Measurements from ENCODE around the gene UBAP1.
"Not testable (repeated sequence)": the region's sequence is repeated elsewhere in the genome, so short reads cannot be mapped to it uniquely, and the experiment has no call there.

Gene UBAP1

DNA sequence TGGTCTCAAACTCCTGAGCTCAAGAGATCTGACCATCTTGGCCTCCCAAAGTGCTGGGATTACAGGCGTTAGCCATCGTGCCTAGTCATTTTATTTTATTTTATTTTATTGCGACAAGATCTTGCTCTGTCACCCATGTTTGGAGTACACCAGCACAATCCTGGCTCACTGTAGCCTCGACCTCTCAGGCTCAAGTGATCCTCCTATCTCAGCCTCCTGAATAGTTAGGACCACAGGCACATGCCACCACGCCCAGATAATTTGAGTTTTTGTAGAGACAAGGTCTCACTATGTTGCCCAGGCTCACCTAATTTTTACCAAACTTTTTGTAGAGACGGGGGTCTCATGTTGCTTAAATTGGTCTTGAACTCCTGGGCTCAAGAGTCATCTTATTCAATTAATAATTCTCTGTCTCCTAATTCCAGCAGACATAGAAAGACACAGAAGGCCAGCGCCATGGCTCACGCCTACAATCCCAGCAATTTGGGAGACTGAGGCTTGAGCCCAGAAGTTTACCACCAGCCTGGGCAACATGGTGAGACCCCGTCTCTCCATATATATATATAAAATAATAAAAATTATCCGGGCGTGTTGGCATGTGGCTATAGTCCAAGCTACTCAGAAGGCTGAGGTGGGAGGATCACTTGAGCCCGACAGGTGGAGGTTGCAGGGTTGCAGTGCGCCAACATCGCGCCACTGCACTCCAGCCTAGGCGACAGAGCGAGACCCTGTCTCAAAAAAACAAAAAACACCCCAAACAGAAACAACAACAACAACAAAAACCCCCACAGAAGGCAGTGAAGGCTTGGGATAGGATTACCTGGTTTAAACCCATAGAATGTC is 1.0 kb upstream of the UBAP1 start:
- peak overlapping the region; percentile 90 for H3K27ac ChIP-seq (ENCODE audit: insufficient read depth, low read length, poor library complexity, severe bottlenecking)

DNA sequence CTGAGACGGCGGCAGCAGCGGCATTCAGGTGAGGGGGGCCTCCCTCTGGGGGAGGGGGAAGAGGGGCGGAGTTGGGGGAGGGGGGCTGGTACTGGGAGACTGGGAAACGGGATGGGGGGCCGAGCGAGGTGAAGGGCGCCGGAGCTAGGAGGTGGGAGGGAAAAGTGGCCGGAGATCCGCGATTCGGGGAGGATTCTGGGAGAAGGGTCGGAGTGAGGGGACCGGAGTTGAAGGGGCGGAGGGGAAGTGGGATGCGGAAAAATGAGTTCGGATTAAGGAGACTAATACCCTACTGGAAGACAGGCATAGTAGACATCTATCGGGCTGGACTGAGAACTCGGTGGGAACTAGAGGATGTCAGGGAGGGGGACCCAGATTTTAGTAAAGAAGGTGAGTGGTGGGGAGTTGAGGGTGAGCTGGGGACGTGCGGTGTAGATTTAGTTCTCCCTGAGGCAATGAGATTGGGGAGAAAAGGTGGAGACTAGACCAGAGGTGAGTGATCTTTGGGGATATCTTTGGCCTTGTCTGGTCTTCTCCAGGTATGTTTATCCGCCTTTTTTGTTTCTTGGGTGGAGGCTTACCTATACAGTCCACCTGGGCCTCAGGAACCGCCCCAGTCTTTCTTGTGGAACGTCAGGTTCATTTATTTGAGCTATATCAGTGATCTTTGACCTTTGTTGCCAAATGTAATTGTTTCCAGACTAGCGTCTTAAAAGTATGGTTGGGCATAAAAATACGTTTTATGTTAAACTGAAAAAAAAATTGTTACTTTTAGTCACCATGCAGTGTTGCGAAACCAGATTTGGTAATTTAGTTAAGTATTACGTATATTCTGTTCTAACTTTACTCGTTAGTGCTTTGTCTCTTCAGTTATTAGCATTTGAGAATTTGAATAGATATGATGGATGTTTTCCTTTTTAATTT is 632 bp downstream of the UBAP1 start:
- DNase-seq: no peak
- peak overlapping the region; percentile 90 for H3K27ac ChIP-seq (ENCODE audit: insufficient read depth, low read length, poor library complexity, severe bottlenecking)
- H3K9me3 ChIP-seq (ENCODE audit: control insufficient read depth, low read length): no peaks in the 10 kb centered on the region
- H3K36me3 ChIP-seq (ENCODE audit: control insufficient read depth, insufficient read depth, low read length): peaks cover 4% of the 10 kb centered on the region
- H3K27me3 ChIP-seq (replicated peaks; ENCODE audit: control insufficient read depth, insufficient read depth, low read length, poor library complexity, severe bottlenecking): no peaks in the 10 kb centered on the region
- H3K4me3 ChIP-seq (ENCODE audit: insufficient read depth, low read depth, low read length, poor library complexity, severe bottlenecking): peak overlapping the region; percentile 92
- H3K4me1 ChIP-seq (ENCODE audit: control insufficient read depth, insufficient read depth, low read length, poor library complexity, severe bottlenecking): peaks cover 4% of the 10 kb centered on the region

More for the DNA sequence above, 1.0 kb upstream of the UBAP1 start:
- no peak for DNase-seq
- H3K36me3 ChIP-seq (ENCODE audit: control insufficient read depth, insufficient read depth, low read length): no peaks in the 10 kb centered on the region
- H3K4me3 ChIP-seq (ENCODE audit: insufficient read depth, low read depth, low read length, poor library complexity, severe bottlenecking): peak overlapping the region; percentile 92
- H3K9me3 ChIP-seq (ENCODE audit: control insufficient read depth, low read length): no peaks in the 10 kb centered on the region
- no peaks in the 10 kb centered on the region for H3K27me3 ChIP-seq (replicated peaks; ENCODE audit: control insufficient read depth, insufficient read depth, low read length, poor library complexity, severe bottlenecking)
- H3K4me1 ChIP-seq (ENCODE audit: control insufficient read depth, insufficient read depth, low read length, poor library complexity, severe bottlenecking): peaks cover 4% of the 10 kb centered on the region

DNA sequence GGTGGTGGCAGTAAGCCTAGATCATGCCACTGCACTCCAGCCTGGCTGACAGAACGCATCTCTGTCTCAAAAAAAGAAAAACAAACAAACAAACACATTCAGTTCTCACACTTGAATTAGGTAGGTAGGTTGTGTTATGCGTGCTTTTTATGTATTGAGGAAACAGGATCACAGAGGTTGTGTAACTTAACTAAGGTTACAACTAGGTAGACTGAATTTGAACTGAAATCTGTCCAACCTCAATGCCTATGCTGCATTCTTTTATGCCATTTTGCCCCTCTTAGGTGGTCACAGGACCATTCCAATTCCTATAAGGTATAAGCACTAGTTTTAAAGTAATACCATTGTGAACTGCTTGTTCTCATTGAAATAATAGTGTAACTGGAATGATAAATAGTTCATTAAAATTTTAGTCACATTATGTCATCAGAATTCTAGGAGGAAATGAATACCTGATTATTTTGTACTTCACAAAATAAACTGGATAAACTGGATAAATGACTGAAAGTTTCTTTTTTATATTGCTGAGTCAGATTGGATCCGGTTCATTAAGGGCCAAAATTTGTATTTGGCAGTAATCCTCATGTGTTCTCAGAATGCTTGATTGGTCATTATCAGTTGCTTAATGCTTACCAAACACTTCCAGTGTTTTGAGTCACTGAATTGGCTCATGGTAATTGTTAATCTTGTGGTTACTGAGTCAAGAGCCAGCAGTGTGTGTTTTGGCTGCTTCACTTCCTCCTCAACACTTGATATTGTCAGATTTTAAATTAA is 7.1 kb downstream of the UBAP1 start:
- peaks cover 6% of the 10 kb centered on the region for H3K4me1 ChIP-seq (ENCODE audit: control insufficient read depth, insufficient read depth, low read length, poor library complexity, severe bottlenecking)
- H3K27me3 ChIP-seq (replicated peaks; ENCODE audit: control insufficient read depth, insufficient read depth, low read length, poor library complexity, severe bottlenecking): no peaks in the 10 kb centered on the region
- no peak for DNase-seq
- no peak overlapping the region for H3K4me3 ChIP-seq (ENCODE audit: insufficient read depth, low read depth, low read length, poor library complexity, severe bottlenecking)
- no peak overlapping the region for H3K27ac ChIP-seq (ENCODE audit: insufficient read depth, low read length, poor library complexity, severe bottlenecking)
- peaks cover 7% of the 10 kb centered on the region for H3K36me3 ChIP-seq (ENCODE audit: control insufficient read depth, insufficient read depth, low read length)
- no peaks in the 10 kb centered on the region for H3K9me3 ChIP-seq (ENCODE audit: control insufficient read depth, low read length)

DNA sequence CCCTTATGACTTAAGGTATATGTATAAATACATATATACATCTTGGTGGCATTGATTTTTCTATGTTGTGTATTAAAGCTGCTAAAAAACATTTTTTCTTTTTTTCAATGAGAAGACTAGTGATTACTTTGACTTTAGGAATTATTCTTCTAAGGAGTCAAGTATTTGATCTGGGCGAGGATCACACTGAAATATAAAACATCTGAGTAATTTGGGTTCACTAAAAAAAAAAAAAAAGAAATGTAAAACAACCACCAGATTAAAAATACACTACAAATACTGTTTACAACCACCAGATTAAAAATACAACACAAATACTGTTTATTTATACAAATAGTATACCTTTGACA is 9.0 kb downstream of the UBAP1 start:
- Histone ChIP-seq H3K4me1 (ENCODE audit: control insufficient read depth, insufficient read depth, low read length, poor library complexity, severe bottlenecking) (peaks cover 13% of the 10 kb centered on the region), H3K9me3 (ENCODE audit: control insufficient read depth, low read length) (no peaks in the 10 kb centered on the region), H3K27ac (ENCODE audit: insufficient read depth, low read length, poor library complexity, severe bottlenecking) (no peak overlapping the region), H3K27me3 (replicated peaks; ENCODE audit: control insufficient read depth, insufficient read depth, low read length, poor library complexity, severe bottlenecking) (no peaks in the 10 kb centered on the region), H3K36me3 (ENCODE audit: control insufficient read depth, insufficient read depth, low read length) (peaks cover 7% of the 10 kb centered on the region), H3K4me3 (ENCODE audit: insufficient read depth, low read depth, low read length, poor library complexity, severe bottlenecking) (no peak overlapping the region)
- DNase-seq: no peak

DNA sequence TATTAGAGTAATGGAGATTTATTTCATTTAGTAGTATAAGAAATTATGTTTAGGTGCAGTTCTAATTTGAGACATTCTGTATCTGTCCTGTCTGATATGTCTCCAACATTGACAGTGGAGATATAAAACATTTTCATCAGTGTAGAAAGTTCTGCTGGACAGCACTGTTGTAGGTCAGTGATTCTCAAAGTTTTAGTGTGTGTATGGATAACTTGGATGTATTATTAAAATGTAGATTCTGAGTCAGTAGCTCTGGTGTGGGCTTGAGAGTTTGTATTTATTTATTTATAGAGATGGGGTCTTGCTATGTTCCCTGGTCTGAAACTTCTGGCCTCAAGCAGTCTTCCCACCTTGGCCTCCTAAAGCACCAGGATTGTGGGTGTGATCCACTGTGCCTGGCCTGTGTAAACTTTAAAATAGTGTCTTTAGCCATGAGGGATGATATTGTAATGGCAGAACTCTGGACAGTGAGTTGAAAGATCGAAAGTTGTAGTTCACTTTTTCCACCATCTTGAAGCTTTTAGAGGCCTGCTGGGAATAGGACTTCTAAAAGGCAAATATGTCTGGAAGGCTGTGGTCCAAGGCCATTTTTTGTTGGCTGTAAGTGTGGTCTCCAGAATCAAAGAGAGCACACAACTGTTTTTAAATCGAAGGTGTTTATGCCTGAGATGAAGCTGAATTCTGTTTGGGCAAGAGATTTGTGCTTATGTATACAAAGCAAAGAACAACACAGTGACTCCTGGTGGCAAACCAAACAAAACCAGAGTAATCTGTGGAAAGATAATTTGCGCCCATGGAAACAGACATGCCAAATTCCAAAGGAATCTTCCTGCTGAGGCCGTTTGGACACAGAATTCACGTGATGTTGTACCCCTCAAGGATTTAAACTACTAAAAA is 12.4 kb downstream of the UBAP1 start:
- Histone ChIP-seq H3K9me3 (ENCODE audit: control insufficient read depth, low read length) (no peaks in the 10 kb centered on the region), H3K36me3 (ENCODE audit: control insufficient read depth, insufficient read depth, low read length) (no peaks in the 10 kb centered on the region), H3K4me3 (ENCODE audit: insufficient read depth, low read depth, low read length, poor library complexity, severe bottlenecking) (no peak overlapping the region), H3K27me3 (replicated peaks; ENCODE audit: control insufficient read depth, insufficient read depth, low read length, poor library complexity, severe bottlenecking) (no peaks in the 10 kb centered on the region), H3K27ac (ENCODE audit: insufficient read depth, low read length, poor library complexity, severe bottlenecking) (no peak overlapping the region), H3K4me1 (ENCODE audit: control insufficient read depth, insufficient read depth, low read length, poor library complexity, severe bottlenecking) (peaks cover 14% of the 10 kb centered on the region)
- no peak for DNase-seq

DNA sequence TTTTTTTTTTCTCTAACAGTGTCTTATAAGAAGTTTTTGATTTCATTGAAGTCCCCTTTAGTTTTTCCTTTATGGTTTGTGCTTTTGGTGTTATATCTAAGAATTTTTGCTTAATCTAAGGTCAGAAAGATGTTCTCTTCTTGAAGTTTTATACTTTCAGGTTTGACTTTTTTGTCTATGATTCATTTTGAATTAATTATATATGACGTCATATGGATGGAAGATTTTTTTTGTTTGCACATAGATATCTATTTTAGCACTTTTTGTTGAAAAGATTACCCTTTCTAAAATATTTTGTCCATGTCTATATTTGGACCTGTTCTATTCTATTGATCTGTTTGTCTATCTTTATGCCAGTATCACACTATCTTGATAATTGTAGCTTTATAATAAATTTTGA is 16.3 kb downstream of the UBAP1 start:
- H3K27ac ChIP-seq (ENCODE audit: insufficient read depth, low read length, poor library complexity, severe bottlenecking): no peak overlapping the region
- peaks cover 19% of the 10 kb centered on the region for H3K4me1 ChIP-seq (ENCODE audit: control insufficient read depth, insufficient read depth, low read length, poor library complexity, severe bottlenecking)
- no peak overlapping the region for H3K4me3 ChIP-seq (ENCODE audit: insufficient read depth, low read depth, low read length, poor library complexity, severe bottlenecking)
- H3K27me3 ChIP-seq (replicated peaks; ENCODE audit: control insufficient read depth, insufficient read depth, low read length, poor library complexity, severe bottlenecking): no peaks in the 10 kb centered on the region
- no peaks in the 10 kb centered on the region for H3K9me3 ChIP-seq (ENCODE audit: control insufficient read depth, low read length)
- DNase-seq: no peak
- H3K36me3 ChIP-seq (ENCODE audit: control insufficient read depth, insufficient read depth, low read length): no peaks in the 10 kb centered on the region

DNA sequence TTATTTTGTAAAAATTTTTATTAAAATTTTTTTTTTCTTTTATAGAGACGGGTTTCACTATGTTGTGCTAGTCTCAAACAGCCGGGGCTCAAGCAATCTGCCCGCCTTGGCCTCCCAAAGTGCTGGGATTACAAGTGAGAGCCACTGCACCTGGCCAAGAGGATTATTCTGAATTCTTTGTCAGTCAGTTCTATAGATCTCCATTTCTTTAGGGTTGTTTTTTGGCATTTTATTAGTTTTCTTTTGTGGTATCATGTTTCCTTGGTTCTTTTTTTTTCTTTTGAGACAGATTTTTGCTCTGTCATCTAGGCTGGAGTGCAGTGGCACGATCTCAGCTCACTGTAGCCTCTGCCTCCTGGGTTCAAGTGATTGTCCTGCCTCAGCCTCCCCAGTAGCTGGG is 18.4 kb downstream of the UBAP1 start:
- H3K36me3 ChIP-seq (ENCODE audit: control insufficient read depth, insufficient read depth, low read length); H3K4me3 ChIP-seq (ENCODE audit: insufficient read depth, low read depth, low read length, poor library complexity, severe bottlenecking); H3K27ac ChIP-seq (ENCODE audit: insufficient read depth, low read length, poor library complexity, severe bottlenecking); DNase-seq; H3K9me3 ChIP-seq (ENCODE audit: control insufficient read depth, low read length); H3K27me3 ChIP-seq (replicated peaks; ENCODE audit: control insufficient read depth, insufficient read depth, low read length, poor library complexity, severe bottlenecking): not testable (repeated sequence)
- peaks cover 15% of the 10 kb centered on the region for H3K4me1 ChIP-seq (ENCODE audit: control insufficient read depth, insufficient read depth, low read length, poor library complexity, severe bottlenecking)

DNA sequence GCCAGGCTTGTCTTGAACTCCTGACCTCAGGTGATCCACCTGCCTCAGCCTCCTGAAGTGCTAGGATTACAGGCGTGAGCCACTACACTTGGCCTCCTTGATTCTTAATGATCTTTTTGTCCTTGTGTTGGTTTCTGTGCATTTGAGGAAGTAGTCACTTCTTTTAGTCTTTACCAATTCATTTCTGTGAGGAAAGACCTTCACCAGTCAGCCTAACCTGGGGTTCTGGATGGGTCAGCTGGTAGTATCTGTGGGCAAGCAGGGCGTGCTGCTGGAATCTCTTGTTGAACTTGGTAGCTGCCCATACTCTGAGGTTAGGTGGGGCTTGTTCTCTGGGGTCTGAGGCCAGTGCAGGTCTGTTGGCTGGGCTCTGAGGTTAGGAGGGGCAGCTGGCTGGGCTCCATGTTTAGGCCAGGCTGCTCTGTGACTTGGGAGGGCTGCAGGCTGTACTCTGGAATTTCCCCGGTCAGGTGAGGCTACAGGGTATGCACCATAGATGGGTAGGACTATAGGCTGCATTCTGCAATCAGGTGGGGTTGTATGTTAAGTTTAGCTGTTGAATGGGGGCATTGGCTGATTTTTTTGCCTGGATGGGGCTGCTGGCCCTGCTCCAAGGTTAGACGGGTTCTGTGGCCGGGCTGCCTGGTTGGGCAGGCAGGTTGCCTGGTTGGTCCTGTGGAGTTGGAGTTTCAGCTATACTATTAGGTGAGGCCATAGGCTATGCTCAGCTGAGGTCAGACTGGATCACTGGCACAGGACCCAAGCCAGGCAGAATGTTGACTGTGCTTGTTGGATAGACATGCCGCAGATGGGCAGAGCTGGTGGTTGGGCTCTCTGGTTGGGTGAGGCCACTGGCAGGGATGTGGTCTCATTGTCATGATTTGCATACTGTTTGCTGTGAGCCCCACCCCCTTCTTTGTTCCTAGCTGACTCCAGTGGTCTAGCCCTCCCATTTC is 19.2 kb downstream of the UBAP1 start:
- H3K27me3 ChIP-seq (replicated peaks; ENCODE audit: control insufficient read depth, insufficient read depth, low read length, poor library complexity, severe bottlenecking): no peaks in the 10 kb centered on the region

More for the DNA sequence above, 19.2 kb downstream of the UBAP1 start:
- H3K27ac ChIP-seq (ENCODE audit: insufficient read depth, low read length, poor library complexity, severe bottlenecking): no peak overlapping the region
- no peaks in the 10 kb centered on the region for H3K36me3 ChIP-seq (ENCODE audit: control insufficient read depth, insufficient read depth, low read length)
- no peak for DNase-seq
- peaks cover 10% of the 10 kb centered on the region for H3K4me1 ChIP-seq (ENCODE audit: control insufficient read depth, insufficient read depth, low read length, poor library complexity, severe bottlenecking)
- no peak overlapping the region for H3K4me3 ChIP-seq (ENCODE audit: insufficient read depth, low read depth, low read length, poor library complexity, severe bottlenecking)
- H3K9me3 ChIP-seq (ENCODE audit: control insufficient read depth, low read length): no peaks in the 10 kb centered on the region

Data from effector memory CD4-positive, alpha-beta T cell (primary cell).